Anterior cingulate cortex (tissue), 58 donors: ENCODE results near the gene CDHR1.

Experiments used
- DNase-seq, 58 donors: peaks; one replicate each; lab custom pipeline; 2025; lab: John Stamatoyannopoulos, UW

Gene CDHR1

DNA sequence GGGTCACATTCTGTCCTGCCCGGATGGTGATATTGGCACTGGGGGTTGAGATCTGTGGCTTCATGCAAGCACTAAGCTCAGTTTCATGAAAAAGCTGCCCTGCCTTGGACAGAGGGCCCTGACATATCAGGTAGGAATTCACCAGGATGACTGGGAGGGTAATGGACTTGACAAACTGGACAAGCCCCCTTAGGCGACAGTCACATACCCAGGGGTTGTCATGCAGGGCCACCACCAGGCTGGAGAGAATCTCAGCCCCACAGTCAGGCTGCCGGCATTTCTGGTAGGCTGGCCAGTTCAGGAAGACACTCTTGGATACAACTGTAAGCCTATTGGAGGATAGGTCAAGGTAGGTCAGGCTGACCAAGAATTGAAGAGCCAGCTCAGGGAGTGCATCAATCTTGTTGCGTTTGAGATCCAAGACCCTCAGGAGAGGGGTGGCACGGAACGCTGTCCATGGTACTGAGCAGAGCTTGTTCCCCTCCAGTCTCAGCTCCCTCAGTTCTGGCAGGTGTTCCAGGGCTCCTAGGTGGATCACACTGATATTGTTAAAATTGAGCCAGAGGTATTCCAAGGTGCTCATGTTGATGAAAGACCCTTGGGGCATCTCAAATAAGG, 30.2 kb downstream of the CDHR1 start:
- no peak for DNase-seq

GRCh38 chr10:84225427-84226173, 31.3 kb downstream of the CDHR1 start, which contains the start of gene LRIT2:
LRIT2 (minus strand) TSS chr10:84225544; CDS start chr10:84225520, 24 bp downstream.
- no peak for DNase-seq

GRCh38 chr10:84226616-84227015, 32.3 kb downstream of the CDHR1 start:
- DNase-seq = no peak

- no peak for DNase-seq
These were observed 33.5 kb downstream of the CDHR1 start for GRCh38 chr10:84227810-84228209.

GRCh38 chr10:84230359-84230758, 36.0 kb downstream of the CDHR1 start:
- DNase-seq = peak in 3 of 58 donors; percentile 11 to 20 (median 18)

- no peak for DNase-seq
These were observed 38.0 kb downstream of the CDHR1 start for GRCh38 chr10:84232376-84232775.

DNA sequence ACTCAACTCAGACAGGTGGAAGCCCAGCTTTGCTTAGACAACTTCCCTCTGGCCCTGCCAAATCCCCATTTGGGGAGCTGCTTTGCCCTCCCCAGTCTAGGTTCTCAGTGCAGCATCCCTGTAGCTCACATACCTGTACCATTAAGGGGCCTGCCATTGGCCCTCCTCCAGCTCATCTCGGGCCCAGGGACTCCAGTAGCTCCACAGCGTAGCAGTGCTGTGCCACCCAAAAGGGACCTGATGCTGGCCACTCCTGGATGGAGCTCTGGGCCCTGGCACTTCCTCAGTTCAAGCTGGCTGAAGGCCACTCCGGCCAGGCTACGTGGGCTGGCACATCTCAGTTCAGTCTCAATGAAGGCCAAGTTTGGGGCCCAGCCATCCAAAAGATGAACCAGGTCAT, 39.6 kb downstream of the CDHR1 start:
- DNase-seq = no peak

DNA sequence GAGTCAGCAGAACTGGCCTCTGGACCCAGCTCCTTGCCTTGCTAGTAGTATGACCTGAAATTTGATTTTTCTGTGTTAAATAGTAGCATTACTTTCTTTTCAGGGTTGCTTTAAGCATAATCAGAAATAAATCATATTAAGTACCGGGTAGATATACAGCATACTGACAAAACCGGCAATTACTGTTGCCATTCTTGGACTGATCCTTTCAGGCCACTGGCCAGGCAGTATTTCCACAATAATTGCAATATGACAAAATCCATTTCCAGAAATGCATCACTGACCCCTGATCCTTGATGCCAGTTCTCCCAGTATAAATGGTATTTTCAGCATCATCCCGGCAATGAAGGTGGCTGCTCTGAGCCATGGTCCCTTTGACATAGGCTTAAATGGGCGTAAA, 40.1 kb downstream of the CDHR1 start:
- no peak for DNase-seq

- no peak for DNase-seq
These were observed 40.8 kb downstream of the CDHR1 start for GRCh38 chr10:84235096-84235495.

- no peak for DNase-seq
These were observed 42.5 kb downstream of the CDHR1 start for GRCh38 chr10:84236807-84237198.

DNA sequence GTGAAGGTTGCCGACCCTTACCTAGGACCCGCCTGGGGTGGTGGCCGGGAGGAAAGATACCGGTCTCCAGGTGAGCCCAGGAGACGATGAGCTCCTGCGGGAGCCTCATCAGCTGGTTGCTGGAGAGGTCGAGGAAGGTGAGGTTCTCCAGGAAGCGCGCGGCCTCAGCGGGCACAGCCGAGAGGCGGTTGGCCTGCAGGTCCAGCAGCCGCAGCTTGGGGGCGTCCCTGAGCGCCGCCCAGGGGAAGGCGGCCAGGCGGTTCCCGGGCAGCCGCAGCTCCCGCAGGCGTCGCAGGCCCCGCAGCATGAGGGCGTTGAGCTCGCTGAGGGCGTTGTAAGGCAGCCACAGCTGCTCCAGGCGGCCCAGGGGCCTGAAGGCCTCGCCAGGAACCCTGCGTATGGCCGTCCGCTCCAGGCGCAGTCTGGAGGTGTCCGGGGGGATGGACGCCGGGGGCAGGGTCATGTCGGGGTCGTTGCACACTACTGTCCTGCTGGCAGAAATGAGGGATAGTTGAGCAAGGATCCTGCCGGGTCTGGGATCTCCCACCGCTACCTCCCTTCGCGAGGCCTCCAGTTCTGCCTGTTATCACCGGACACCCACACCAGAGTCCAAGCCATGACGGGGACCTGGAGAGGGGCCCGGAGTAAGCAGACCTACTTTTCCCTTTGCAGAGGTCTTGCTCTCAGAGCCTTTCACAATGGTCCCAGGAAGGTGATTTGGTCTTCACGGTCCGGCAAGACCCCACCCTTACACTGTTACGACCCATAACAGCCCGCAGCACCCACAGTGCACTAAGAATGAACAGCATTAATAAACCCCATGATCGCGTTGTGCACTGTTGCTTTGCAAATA, 43.1 kb downstream of the CDHR1 start:
- no peak for DNase-seq

GRCh38 chr10:84238909-84239308, 44.6 kb downstream of the CDHR1 start:
- no peak for DNase-seq

GRCh38 chr10:84241185-84241790, 47.0 kb downstream of the CDHR1 start, which contains the start of gene LRIT1:
LRIT1 (minus strand) TSS chr10:84241546; CDS start chr10:84241439, 107 bp downstream.
- no peak for DNase-seq

GRCh38 chr10:84243759-84244158, 49.4 kb downstream of the CDHR1 start:
- no peak for DNase-seq

- DNase-seq = peak; percentile 18 to 99 (median 89)
These were observed 50.4 kb downstream of the CDHR1 start, which contains the start of gene RGR for GRCh38 chr10:84244651-84245270. RGR (plus strand) TSS chr10:84245053; CDS start chr10:84245091, 38 bp downstream.

DNA sequence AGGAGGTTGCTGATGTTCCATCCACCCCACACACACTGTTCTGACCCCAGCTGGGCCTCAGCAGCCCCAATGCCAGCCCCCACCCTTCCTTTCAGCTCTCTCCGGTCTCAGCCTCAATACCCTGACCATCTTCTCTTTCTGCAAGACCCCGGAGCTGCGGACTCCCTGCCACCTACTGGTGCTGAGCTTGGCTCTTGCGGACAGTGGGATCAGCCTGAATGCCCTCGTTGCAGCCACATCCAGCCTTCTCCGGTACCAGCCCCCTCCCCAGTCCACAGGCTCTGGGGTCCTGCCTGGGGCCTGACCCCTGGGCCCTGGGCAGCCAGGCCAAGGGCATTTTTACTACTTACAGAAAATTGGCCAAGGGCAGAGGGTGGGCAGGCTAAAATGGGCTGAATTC, 53.2 kb downstream of the CDHR1 start:
- DNase-seq = no peak

DNA sequence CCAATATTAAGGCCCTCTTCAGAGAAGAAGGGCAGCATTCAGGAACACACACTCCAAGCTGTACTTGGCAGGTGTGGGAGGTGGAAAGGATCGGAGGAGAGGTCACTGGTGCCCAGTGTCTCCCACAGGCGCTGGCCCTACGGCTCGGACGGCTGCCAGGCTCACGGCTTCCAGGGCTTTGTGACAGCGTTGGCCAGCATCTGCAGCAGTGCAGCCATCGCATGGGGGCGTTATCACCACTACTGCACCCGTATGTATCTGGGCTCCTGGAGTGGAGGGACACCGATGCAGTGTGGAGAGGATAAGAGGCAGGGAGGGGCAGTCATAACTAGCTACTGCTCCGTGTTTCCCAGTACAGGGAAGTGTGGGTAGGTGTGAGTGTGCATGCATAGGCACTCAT, 54.5 kb downstream of the CDHR1 start:
- no peak for DNase-seq

DNA sequence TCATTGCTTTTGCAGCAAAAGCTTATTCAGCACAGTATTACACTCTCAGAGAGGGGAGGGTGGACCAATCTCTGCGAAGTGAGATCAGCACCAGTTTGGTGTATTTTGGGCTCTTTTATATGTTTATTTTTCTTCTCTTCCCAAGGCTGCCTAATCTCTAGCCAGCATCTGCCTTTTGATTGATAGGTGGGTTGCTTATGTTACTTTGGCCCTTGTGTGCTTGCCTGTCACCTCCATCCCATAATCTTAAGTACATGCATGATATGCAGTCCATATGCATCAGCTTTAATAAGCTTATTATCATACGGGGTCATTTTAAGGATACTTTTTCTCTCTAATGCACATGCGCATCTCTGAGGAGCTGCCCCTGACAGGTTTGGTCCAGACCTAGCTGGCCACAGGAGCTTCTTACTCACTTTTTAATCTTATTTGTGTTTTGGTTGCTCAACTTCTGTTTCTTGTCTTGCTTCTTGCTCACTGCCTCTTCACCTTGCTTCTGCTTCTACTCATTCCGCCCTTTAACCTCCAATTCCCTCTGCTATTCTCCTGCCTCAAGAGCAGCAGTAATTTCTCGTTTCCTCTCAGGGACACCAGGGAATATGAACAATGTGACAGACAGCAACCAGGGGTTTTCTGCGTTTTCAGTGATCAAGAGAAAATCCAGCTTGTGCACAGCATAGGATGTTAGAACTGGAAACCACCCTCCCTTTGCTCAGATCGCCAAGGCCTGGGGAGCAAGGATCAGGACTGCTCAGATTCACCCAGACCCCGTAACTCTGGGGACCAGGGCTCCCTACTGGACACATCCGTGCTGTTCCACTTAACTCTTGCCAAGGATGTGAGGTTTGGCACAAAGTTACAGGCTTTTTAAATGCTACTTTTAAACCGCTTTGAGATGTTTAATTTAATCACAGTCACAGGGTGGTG, 60.5 kb downstream of the CDHR1 start:
- DNase-seq = no peak
